Muscle of back (tissue), 11 donors: Measurements from ENCODE around the gene HPRT1. TPM values are rescaled to one million over a fixed set of nuclear protein-coding genes. Genes with fewer than 3 reads are reported as not detected.

Experiments used
- DNase-seq, 3 donors: peaks; one replicate each; pipeline versions ENCODE4 v3.0.0 to v3.0.0-alpha.2; 2013
- polyA plus RNA-seq, 10 donors: library from polyadenylated mRNA; unstranded; fragments of 120-200 nt; gene quantifications; one replicate each; pipeline ENCODE4 v1.2.1, GENCODE V29; 2013; ENCODE audit not compliant: insufficient read length in 10 of 10

HPRT1 gene
- polyA plus RNA-seq, 10 donors: 23.9 to 36.5 (median 26.7) TPM

- peak in 2 of 3 donors; percentile 10 to 25 for DNase-seq
Measured at GRCh38 chrX:134541906-134542305, 81.9 kb downstream of the HPRT1 start.

- peak; percentile 75 to 90 (median 83) for DNase-seq
Measured at GRCh38 chrX:134542485-134542884, 82.5 kb downstream of the HPRT1 start.

- DNase-seq: peak; percentile 38 to 73 (median 50)
Measured at GRCh38 chrX:134543288-134543687, 83.3 kb downstream of the HPRT1 start.

- DNase-seq: peak in 2 of 3 donors; percentile 47 to 71
Measured at GRCh38 chrX:134544135-134544512, 84.2 kb downstream of the HPRT1 start.

- peak; percentile 44 to 79 (median 51) for DNase-seq
Measured at GRCh38 chrX:134544513-134545151, 84.7 kb downstream of the HPRT1 start.

- peak; percentile 45 to 75 (median 69) for DNase-seq
Measured at GRCh38 chrX:134545510-134545909, 85.5 kb downstream of the HPRT1 start.

- peak in 1 of 3 donors; percentile 37 for DNase-seq
Measured at GRCh38 chrX:134546187-134546586, 86.2 kb downstream of the HPRT1 start.

- peak in 1 of 3 donors; percentile 65 for DNase-seq
Measured at GRCh38 chrX:134547047-134547679, 87.2 kb downstream of the HPRT1 start.

GRCh38 chrX:134548257-134549201 is 88.6 kb downstream of the HPRT1 start:
- DNase-seq: peak; percentile 35 to 80 (median 43)

Other genes starting within 250 kb of the HPRT1 start
- under 1 TPM in 9 of 10 donors, not detected in 1; 0.15 to 0.42 (median 0.26) TPM for gene CCDC160, start 223.0 kb upstream of the HPRT1 start, polyA plus RNA-seq
- gene PHF6, start 86.9 kb upstream of the HPRT1 start, polyA plus RNA-seq: 10 to 100 TPM; 16.2 to 26.3 (median 22.1) TPM
- gene PLAC1, start 198.3 kb downstream of the HPRT1 start, polyA plus RNA-seq: 1 to 10 TPM in 8 of 10 donors, under 1 TPM in 2; 0.97 to 4.1 (median 1.9) TPM